ENCODE measurements around the gene MAP3K10.

- TF ChIP-seq POLR2A (IDR thresholded peaks at IDR 0.05) (no peak), CTCF (IDR thresholded peaks at IDR 0.05) (no peak)
These were observed 9.3 kb downstream of the MAP3K10 start for GRCh38 chr19:40200341-40201099.

All from breast epithelium (tissue), 3 donors.